ENCODE measurements around the gene GNA14.

Gene GNA14

DNA sequence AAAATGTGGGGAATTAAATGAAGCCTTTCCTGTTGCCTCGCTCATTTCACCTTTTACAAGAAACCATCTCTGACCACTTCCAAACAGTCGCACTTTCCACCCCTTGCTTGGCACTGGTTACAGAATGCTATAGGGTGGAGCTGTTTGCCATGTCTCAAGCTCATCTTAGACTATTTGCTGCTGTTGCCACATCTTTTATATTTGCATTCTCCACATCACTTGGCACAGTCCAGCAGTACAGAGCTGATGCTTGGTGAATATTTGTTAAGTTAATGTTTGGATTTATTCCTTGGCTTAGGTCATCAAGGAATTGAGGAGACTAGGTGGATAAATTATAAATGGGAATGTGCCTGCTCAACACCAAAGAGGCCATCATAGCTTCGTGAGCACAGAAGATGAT is 53.2 kb downstream of the GNA14 start:
- Histone ChIP-seq H2AFZ (ENCODE audit: low read depth, low read length) (no peak overlapping the region), H3K27me3 (ENCODE audit: low read depth, low read length) (no peaks in the 10 kb centered on the region), H3K27ac (ENCODE audit: low read length) (no peak overlapping the region), H3K4me2 (ENCODE audit: low read length) (no peak overlapping the region), H3K79me2 (ENCODE audit: low read length) (no peaks in the 10 kb centered on the region), H3K9ac (ENCODE audit: low read length) (no peak overlapping the region), H3K4me3 (ENCODE audit: low read length) (no peak overlapping the region), H3K4me1 (ENCODE audit: low read length) (no peaks in the 10 kb centered on the region), H3K36me3 (replicated peaks; ENCODE audit: low read depth, low read length) (no peaks in the 10 kb centered on the region), H4K20me1 (ENCODE audit: insufficient read depth, low read length) (no peaks in the 10 kb centered on the region), H3K9me3 (ENCODE audit: insufficient read depth, low read length) (no peaks in the 10 kb centered on the region)
- TF ChIP-seq EZH2phosphoT487 (IDR thresholded peaks at IDR 0.05; ENCODE audit: low read depth) = no peak
- TF ChIP-seq, protein P1, sequence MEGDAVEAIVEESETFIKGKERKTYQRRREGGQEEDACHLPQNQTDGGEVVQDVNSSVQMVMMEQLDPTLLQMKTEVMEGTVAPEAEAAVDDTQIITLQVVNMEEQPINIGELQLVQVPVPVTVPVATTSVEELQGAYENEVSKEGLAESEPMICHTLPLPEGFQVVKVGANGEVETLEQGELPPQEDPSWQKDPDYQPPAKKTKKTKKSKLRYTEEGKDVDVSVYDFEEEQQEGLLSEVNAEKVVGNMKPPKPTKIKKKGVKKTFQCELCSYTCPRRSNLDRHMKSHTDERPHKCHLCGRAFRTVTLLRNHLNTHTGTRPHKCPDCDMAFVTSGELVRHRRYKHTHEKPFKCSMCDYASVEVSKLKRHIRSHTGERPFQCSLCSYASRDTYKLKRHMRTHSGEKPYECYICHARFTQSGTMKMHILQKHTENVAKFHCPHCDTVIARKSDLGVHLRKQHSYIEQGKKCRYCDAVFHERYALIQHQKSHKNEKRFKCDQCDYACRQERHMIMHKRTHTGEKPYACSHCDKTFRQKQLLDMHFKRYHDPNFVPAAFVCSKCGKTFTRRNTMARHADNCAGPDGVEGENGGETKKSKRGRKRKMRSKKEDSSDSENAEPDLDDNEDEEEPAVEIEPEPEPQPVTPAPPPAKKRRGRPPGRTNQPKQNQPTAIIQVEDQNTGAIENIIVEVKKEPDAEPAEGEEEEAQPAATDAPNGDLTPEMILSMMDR (IDR thresholded peaks at IDR 0.05; ENCODE audit: low read depth, low read length) = no peak

DNA sequence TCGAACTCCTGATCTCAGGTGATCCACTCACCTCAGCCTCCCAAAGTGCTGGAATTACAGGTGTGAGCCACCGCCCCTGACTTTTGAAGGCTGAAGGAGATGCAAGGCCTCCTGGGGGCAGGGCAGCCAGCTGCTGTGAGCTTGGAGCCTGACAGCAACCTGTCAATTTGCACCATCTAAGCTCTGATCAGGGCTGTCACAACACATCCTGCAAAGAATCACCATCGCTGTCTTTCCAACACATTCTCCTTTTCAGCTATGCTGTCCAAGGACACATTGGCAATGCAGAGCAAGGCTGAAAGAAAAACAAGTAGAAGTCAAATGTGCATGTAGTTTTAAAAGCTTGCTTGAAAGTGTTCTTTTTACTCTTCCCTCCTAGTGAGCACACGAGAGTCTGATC is 54.6 kb downstream of the GNA14 start:
- Histone ChIP-seq H3K9ac (ENCODE audit: low read length) (no peak overlapping the region), H3K79me2 (ENCODE audit: low read length) (no peaks in the 10 kb centered on the region), H3K27me3 (ENCODE audit: low read depth, low read length) (no peaks in the 10 kb centered on the region), H3K4me2 (ENCODE audit: low read length) (no peak overlapping the region), H4K20me1 (ENCODE audit: insufficient read depth, low read length) (no peaks in the 10 kb centered on the region), H2AFZ (ENCODE audit: low read depth, low read length) (no peak overlapping the region), H3K9me3 (ENCODE audit: insufficient read depth, low read length) (no peaks in the 10 kb centered on the region), H3K36me3 (replicated peaks; ENCODE audit: low read depth, low read length) (no peaks in the 10 kb centered on the region), H3K27ac (ENCODE audit: low read length) (no peak overlapping the region), H3K4me3 (ENCODE audit: low read length) (no peak overlapping the region), H3K4me1 (ENCODE audit: low read length) (no peaks in the 10 kb centered on the region)
- TF ChIP-seq EZH2phosphoT487 (IDR thresholded peaks at IDR 0.05; ENCODE audit: low read depth) = no peak
- TF ChIP-seq, protein P1 (IDR thresholded peaks at IDR 0.05; ENCODE audit: low read depth, low read length) = no peak

DNA sequence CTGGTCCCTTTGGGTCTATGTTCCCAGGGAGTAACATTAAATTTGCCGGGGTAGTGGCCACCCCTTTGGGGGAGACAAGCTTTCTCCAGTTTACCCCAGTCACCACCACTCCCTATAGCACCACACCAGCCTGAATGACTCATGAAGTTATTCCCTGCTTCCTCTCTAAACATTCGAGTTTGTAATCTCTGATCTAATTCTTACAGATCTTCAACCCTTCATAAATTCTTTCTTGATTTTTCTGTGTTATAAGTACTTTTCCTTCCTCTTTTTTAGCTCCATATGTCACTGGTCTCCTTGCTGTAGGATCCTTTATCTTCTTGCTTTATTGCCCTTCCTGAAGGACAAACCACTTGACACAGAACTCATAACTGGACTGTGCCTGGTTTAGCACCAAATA is 55.6 kb downstream of the GNA14 start:
- Histone ChIP-seq H4K20me1 (ENCODE audit: insufficient read depth, low read length) (no peaks in the 10 kb centered on the region), H3K27ac (ENCODE audit: low read length) (no peak overlapping the region), H2AFZ (ENCODE audit: low read depth, low read length) (no peak overlapping the region), H3K27me3 (ENCODE audit: low read depth, low read length) (0 out of 2 replicates have a peak, but pooled peaks cover under 1% of the 10 kb centered on the region), H3K4me2 (ENCODE audit: low read length) (no peak overlapping the region), H3K4me1 (ENCODE audit: low read length) (no peaks in the 10 kb centered on the region), H3K9me3 (ENCODE audit: insufficient read depth, low read length) (no peaks in the 10 kb centered on the region), H3K36me3 (replicated peaks; ENCODE audit: low read depth, low read length) (no peaks in the 10 kb centered on the region), H3K79me2 (ENCODE audit: low read length) (no peaks in the 10 kb centered on the region), H3K4me3 (ENCODE audit: low read length) (no peak overlapping the region), H3K9ac (ENCODE audit: low read length) (no peak overlapping the region)
- no peak for TF ChIP-seq EZH2phosphoT487 (IDR thresholded peaks at IDR 0.05; ENCODE audit: low read depth)
- TF ChIP-seq, protein P1 (IDR thresholded peaks at IDR 0.05; ENCODE audit: low read depth, low read length) = no peak

DNA sequence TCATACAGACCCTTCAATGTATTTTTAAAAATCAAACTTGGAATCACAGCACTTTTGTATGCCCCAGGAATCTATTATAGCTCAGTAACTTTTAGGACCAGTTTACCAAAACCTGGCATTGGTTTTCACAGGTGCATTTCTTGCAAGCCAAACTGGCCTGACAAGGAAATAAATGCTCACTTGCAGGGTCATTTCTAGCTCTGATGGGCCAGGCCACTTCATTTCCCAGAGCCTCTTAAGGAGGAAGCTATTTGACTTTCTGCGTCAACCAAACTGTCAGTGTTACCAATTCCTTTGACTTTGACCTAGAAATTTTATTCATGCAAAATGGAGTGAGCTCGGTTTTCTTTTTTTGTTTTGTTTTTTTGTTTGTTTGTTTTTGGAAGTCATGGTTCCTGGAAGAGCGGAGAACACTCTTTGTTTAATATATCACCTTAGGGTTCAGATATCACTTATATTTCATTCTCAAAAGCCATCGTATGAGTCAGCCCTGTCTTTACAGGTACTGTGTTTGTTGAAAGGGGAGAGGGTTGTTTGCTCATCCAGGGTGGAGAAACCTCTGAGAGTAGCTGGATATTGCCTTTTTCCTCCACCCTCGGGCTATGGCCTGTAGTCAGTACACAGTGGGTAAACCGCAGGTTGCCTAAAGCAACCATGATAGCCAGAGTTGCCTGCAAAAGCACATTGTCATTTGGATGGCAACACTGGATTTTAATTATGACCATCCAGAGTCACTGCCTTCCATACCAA is 58.9 kb downstream of the GNA14 start:
- no peak overlapping the region for H3K27ac ChIP-seq (ENCODE audit: low read length)
- no peaks in the 10 kb centered on the region for H3K79me2 ChIP-seq (ENCODE audit: low read length)
- 0 out of 2 replicates have a peak, but pooled peaks cover 3% of the 10 kb centered on the region for H3K27me3 ChIP-seq (ENCODE audit: low read depth, low read length)
- H3K4me3 ChIP-seq (ENCODE audit: low read length) = no peak overlapping the region
- no peaks in the 10 kb centered on the region for H4K20me1 ChIP-seq (ENCODE audit: insufficient read depth, low read length)
- no peaks in the 10 kb centered on the region for H3K36me3 ChIP-seq (replicated peaks; ENCODE audit: low read depth, low read length)
- no peaks in the 10 kb centered on the region for H3K4me1 ChIP-seq (ENCODE audit: low read length)
- H3K9ac ChIP-seq (ENCODE audit: low read length) = no peak overlapping the region
- H2AFZ ChIP-seq (ENCODE audit: low read depth, low read length) = no peak overlapping the region
- no peaks in the 10 kb centered on the region for H3K9me3 ChIP-seq (ENCODE audit: insufficient read depth, low read length)
- no peak for TF ChIP-seq EZH2phosphoT487 (IDR thresholded peaks at IDR 0.05; ENCODE audit: low read depth)
- TF ChIP-seq, protein P1 (IDR thresholded peaks at IDR 0.05; ENCODE audit: low read depth, low read length) = no peak
- no peak overlapping the region for H3K4me2 ChIP-seq (ENCODE audit: low read length)
